ENCODE results near the gene THSD7A. TPM values are rescaled to one million over a fixed set of nuclear protein-coding genes. Genes with fewer than 3 reads are reported as not detected.
"Not testable (repeated sequence)": the region's sequence is repeated elsewhere in the genome, so short reads cannot be mapped to it uniquely, and the experiment has no call there.

THSD7A gene
- total RNA-seq, 1 experiment from 2014 or later = 0.20 TPM

DNA sequence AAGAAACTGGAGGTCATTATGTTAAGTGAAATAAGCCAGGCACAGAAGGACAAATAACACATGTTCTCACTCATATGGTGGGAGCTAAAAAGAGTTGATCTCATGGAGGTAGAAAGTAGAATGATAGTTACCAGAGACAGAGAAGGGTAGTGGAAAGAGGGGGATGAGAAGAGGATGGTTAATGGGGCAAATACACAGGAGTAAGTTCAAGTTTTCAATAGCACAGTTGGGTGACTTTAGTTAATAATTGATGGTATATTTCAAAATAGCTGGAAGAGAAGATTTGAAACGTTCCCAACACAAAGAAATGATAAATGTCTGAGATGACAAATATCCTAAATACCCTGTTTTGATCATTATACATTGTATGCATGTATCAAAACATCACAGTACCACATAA, 261.8 kb downstream of the THSD7A start:
- in situ Hi-C loops (cut with HindIII; ENCODE audit: low pct_unique_long_range_greater_than_20kb, low sequenced_read_pairs) = no loop called here
- DNase-seq (ENCODE audit: low read depth) = peak; percentile 45

DNA sequence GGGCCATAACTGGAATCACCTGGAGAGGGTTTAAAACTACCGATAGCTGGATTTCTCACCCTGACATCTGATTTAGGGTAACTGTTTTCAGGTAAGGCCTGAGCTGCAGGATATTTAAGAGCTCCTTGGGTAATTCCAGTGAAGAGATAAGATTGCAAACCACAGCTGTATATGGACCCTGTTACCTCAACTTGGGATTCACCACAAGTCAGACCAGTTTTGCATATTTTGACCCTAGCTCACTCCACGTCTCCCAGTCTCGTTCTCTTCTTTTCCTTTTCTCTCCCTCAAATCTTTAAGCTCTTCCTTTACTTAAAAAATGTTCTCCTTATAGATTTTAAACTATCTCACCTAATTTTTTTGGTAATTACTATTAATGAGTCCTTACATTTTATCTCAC, 264.4 kb downstream of the THSD7A start:
- no peak for DNase-seq (ENCODE audit: low read depth)
- in situ Hi-C loops (cut with HindIII; ENCODE audit: low pct_unique_long_range_greater_than_20kb, low sequenced_read_pairs) = no loop called here

DNA sequence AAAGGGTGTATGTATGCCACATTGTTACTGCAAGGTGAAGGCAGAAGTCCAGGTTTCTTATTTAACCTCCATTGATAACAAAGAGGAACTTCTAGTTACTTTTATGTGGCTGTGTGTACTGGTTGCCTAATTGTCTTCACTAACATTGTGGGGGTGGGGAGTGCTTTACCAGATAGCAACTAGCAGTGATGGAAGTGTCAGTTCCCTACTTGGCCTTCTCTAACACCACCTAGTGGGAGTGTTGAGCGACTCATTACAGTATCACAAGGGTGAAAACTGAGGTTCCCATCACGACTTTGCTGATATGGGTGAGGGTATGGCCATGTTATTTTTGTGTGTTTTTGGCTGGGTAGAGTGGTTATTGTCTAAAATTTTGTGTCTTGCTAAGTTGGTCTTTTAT, 274.4 kb downstream of the THSD7A start:
- DNase-seq (ENCODE audit: low read depth) = peak; percentile 29
- in situ Hi-C loops (cut with HindIII; ENCODE audit: low pct_unique_long_range_greater_than_20kb, low sequenced_read_pairs) = no loop called here

GRCh38 chr7:11552676-11553296, 279.2 kb downstream of the THSD7A start:
- in situ Hi-C loops (cut with HindIII; ENCODE audit: low pct_unique_long_range_greater_than_20kb, low sequenced_read_pairs) = no loop called here
- DNase-seq (ENCODE audit: low read depth) = no peak

GRCh38 chr7:11551470-11551869, 280.5 kb downstream of the THSD7A start:
- no peak for DNase-seq (ENCODE audit: low read depth)
- in situ Hi-C loops (cut with HindIII; ENCODE audit: low pct_unique_long_range_greater_than_20kb, low sequenced_read_pairs) = no loop called here

GRCh38 chr7:11548532-11548931, 283.5 kb downstream of the THSD7A start:
- DNase-seq (ENCODE audit: low read depth) = no peak
- in situ Hi-C loops (cut with HindIII; ENCODE audit: low pct_unique_long_range_greater_than_20kb, low sequenced_read_pairs) = no loop called here

DNA sequence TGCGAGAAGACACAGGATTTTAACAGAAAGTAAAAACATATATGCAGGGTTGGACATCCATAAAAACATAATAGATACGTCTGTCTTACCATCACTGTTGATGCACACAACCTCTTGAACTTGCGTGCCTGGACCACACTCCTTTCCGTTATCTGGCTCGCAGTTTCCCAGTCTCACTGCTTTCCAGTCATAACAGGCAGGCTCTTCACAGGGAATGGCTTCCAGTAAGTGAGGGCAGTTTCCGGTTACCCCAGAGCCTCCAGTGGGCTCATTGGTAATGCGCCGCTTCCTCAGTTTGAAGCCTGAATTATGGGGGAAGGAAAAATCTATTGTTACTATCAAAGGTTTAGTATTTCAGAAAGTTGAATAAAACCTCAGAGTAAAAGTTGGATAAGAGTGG, 290.7 kb downstream of the THSD7A start:
- DNase-seq (ENCODE audit: low read depth) = no peak
- in situ Hi-C loops (cut with HindIII; ENCODE audit: low pct_unique_long_range_greater_than_20kb, low sequenced_read_pairs) = no loop called here

DNA sequence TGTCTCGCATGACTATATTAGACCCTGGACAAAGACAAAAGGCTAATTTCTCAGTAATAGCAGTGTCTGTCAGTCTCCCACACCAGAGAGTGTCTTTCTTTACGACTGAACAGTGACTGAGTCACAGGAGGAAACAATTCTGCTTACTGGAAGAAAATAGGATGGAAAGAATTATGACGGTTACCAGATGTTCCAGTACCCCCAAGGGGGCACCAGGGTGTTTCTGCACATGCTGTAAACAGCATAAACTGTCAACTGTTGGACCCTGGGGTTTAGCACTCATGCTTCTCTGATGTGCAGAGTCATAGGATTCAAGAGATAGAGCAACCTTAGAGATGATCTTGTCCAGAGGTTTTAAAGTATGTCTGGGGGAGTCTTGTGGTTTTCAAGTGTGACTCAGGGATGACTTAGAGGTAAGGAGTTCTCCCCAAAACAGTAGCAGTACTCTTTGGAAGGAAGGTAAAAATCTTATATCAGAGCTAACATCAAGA, 291.7 kb downstream of the THSD7A start:
- no peak for DNase-seq (ENCODE audit: low read depth)
- in situ Hi-C loops (cut with HindIII; ENCODE audit: low pct_unique_long_range_greater_than_20kb, low sequenced_read_pairs) = no loop called here

DNA sequence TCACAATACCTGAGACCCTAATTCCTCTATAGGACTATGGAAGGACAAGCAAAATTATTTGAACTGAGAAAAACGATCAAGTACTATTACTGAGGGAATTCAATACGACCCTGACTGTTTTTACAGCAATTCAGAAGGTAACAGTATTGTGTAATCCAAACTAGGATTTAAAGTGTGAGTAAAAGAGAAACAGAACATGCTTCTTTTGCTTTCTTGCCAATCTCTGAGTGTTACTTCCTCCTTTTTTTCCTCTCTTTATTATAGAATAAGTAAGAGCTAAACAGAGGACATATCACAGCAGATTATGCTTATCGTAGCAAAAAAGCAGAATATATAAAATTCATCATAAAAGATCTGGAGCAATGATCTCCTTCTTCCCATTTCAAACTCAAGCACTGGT, 292.1 kb downstream of the THSD7A start:
- in situ Hi-C loops (cut with HindIII; ENCODE audit: low pct_unique_long_range_greater_than_20kb, low sequenced_read_pairs) = no loop called here
- DNase-seq (ENCODE audit: low read depth) = no peak

DNA sequence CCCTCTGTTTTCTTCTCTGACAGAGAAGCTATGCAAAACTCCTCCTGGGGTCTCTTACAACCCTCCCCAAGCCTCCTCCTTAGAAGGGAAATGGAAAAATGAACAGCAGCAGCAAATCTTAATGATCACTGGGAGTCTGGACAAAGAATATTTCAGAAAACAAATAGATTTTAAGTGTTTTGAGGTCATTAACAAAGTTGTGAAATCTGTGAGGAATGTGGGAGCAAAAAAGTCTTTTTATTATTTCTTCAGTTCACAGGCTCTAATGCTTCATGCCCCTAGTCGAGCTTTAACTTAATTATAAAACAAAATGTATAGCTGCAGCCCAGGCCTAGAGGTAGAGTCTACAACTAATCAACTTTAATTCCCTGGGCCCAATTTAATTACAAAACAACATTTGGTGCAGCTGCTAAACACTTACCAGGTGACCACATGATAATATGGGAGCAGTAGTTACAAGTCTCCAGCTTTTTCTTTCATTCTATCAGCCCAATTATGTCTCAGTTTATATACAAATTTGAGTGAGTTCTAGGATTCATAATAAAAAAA, 293.2 kb downstream of the THSD7A start:
- no peak for DNase-seq (ENCODE audit: low read depth)
- in situ Hi-C loops (cut with HindIII; ENCODE audit: low pct_unique_long_range_greater_than_20kb, low sequenced_read_pairs) = no loop called here

GRCh38 chr7:11533229-11533820, 298.7 kb downstream of the THSD7A start:
- in situ Hi-C loops (cut with HindIII; ENCODE audit: low pct_unique_long_range_greater_than_20kb, low sequenced_read_pairs) = no loop called here
- DNase-seq (ENCODE audit: low read depth) = no peak

- no peak for DNase-seq (ENCODE audit: low read depth)
- in situ Hi-C loops (cut with HindIII; ENCODE audit: low pct_unique_long_range_greater_than_20kb, low sequenced_read_pairs) = no loop called here
Measured at GRCh38 chr7:11529382-11529781, 302.6 kb downstream of the THSD7A start.

DNA sequence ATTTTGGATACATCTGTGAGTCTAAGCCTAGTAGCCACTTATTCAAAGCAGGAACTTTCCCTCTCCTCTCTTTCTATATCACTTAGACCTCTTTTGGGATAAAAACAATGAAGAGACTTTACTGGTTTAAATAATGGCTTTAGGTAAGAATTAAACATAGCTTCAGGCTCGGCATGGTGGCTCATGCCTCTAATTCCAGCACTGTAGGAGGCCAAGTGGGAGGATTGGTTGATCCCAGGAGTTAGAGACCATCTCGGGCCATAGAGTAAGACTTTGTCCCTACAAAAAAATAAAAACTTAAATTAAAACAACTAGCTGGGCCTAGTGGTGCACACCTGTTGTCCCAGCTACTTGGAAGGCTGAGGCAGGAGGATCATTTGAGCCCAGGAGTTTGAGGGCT, 304.3 kb downstream of the THSD7A start:
- DNase-seq (ENCODE audit: low read depth) = no peak
- in situ Hi-C loops (cut with HindIII; ENCODE audit: low pct_unique_long_range_greater_than_20kb, low sequenced_read_pairs) = no loop called here

GRCh38 chr7:11524476-11525397, 307.3 kb downstream of the THSD7A start:
- in situ Hi-C loops (cut with HindIII; ENCODE audit: low pct_unique_long_range_greater_than_20kb, low sequenced_read_pairs) = no loop called here
- peak; percentile 69 for DNase-seq (ENCODE audit: low read depth)

GRCh38 chr7:11521964-11522499, 310.0 kb downstream of the THSD7A start:
- in situ Hi-C loops (cut with HindIII; ENCODE audit: low pct_unique_long_range_greater_than_20kb, low sequenced_read_pairs); DNase-seq (ENCODE audit: low read depth): not testable (repeated sequence)

- in situ Hi-C loops (cut with HindIII; ENCODE audit: low pct_unique_long_range_greater_than_20kb, low sequenced_read_pairs) = no loop called here
Measured at GRCh38 chr7:11517853-11518252, 314.1 kb downstream of the THSD7A start.

DNA sequence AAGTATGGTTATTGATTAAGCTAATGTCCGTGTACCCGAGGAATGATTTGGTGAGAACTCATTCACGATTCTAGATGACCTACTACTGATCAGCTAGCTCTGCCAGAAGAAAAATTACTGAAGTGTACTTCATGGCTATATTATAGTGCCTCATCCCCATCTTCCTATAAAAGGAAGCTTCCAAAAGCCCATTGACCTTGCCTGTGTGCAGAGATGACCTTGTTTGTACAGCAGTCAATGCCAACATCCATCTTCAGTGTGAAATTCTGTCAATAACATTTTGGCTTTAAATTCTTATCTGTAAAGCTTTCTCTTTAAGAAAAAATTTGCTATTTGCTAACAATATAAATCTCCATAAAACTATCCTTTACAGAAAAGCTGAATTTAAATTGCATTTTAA, 315.7 kb downstream of the THSD7A start:
- in situ Hi-C loops (cut with HindIII; ENCODE audit: low pct_unique_long_range_greater_than_20kb, low sequenced_read_pairs) = no loop called here
- no peak for DNase-seq (ENCODE audit: low read depth)

More at GRCh38 chr7:11517853-11518252, 314.1 kb downstream of the THSD7A start:
- DNase-seq (ENCODE audit: low read depth) = no peak

DNA sequence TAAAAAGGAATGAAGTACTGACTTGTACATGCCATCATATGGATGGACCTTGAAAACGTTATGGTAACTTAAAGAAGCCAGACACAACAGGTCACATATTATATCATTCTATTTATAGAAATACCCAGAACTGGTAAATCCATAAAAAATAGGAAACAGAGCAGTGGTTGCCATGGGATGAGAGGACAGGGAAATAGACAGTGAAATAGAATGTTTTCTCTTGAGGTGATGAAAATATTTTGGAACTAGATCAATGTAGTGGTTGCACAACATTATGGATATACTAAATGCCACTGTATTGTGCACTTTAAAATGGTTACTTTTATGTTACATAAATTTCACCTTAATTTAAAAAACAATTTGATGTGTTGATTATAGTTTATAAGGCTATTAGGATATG, 318.5 kb downstream of the THSD7A start:
- no peak for DNase-seq (ENCODE audit: low read depth)
- in situ Hi-C loops (cut with HindIII; ENCODE audit: low pct_unique_long_range_greater_than_20kb, low sequenced_read_pairs) = no loop called here

GRCh38 chr7:11507929-11508328, 324.1 kb downstream of the THSD7A start:
- no peak for DNase-seq (ENCODE audit: low read depth)
- in situ Hi-C loops (cut with HindIII; ENCODE audit: low pct_unique_long_range_greater_than_20kb, low sequenced_read_pairs) = no loop called here

Measured in Caki2 (cell line).